Astrocyte (in vitro differentiated cells and primary cell): Measurements from ENCODE around the gene LATS2. TPM values are rescaled to one million over a fixed set of nuclear protein-coding genes. Genes with fewer than 3 reads are reported as not detected.
"Not testable (repeated sequence)": the region's sequence is repeated elsewhere in the genome, so short reads cannot be mapped to it uniquely, and the experiment has no call there.

Experiments used
- DNase-seq: peaks from one replicate; pipeline ENCODE4 v3.0.0-alpha.2; 2010; ENCODE audit warnings: low read depth
- FAIRE-seq: peaks from 2 replicates; lab custom pipeline; 2011; peaks lifted over from hg19 to GRCh38; lab: Jason Lieb, UNC
- H2AFZ ChIP-seq: 2 replicates; pipeline ENCODE4 v1.6.0; 2012; ENCODE audit warnings: low read depth, low read length, inconsistent platforms
- H3K27ac ChIP-seq: 2 replicates; pipeline ENCODE4 v1.5.1; 2011; ENCODE audit warnings: low read depth, low read length, inconsistent platforms
- H3K27me3 ChIP-seq: 2 replicates; pipeline ENCODE4 v1.6.0; 2011; ENCODE audit warnings: low read length, inconsistent platforms; ENCODE audit not compliant: insufficient read depth
- H3K36me3 ChIP-seq: 2 replicates; pipeline ENCODE4 v1.5.1; 2011; ENCODE audit warnings: low read length, inconsistent platforms; ENCODE audit not compliant: insufficient read depth
- H3K4me1 ChIP-seq: 2 replicates; pipeline ENCODE4 v1.5.1; 2011; ENCODE audit warnings: low read length, inconsistent platforms; ENCODE audit not compliant: insufficient read depth
- H3K4me2 ChIP-seq: 2 replicates; pipeline ENCODE4 v1.6.0; 2012; ENCODE audit warnings: low read length, inconsistent platforms
- H3K4me3 ChIP-seq: 2 replicates; pipeline ENCODE4 v1.5.1; 2011; ENCODE audit warnings: low read depth, mild to moderate bottlenecking, low read length, inconsistent platforms; ENCODE audit not compliant: insufficient read depth
- H3K79me2 ChIP-seq: 2 replicates; pipeline ENCODE4 v1.6.0; 2012; ENCODE audit warnings: mild to moderate bottlenecking, low read length, inconsistent platforms; ENCODE audit not compliant: insufficient read depth
- H3K9ac ChIP-seq: 2 replicates; pipeline ENCODE4 v1.6.0; 2012; ENCODE audit warnings: mild to moderate bottlenecking, low read length, inconsistent platforms
- H3K9me3 ChIP-seq: 2 replicates; pipeline ENCODE4 v1.5.1; 2012; ENCODE audit warnings: low read depth, mild to moderate bottlenecking, low read length, inconsistent platforms; ENCODE audit not compliant: insufficient read depth
- H4K20me1 ChIP-seq: 2 replicates; pipeline ENCODE4 v1.6.0; 2012; ENCODE audit warnings: low read length, inconsistent platforms; ENCODE audit not compliant: insufficient read depth
- H3K27ac Mint-ChIP-seq: one replicate; pipeline ENCODE4 v1.8.0; 2021; ENCODE audit warnings: mild to moderate bottlenecking, mixed read lengths; ENCODE audit not compliant: unreplicated experiment
- H3K27me3 Mint-ChIP-seq: one replicate; pipeline ENCODE4 v1.8.0; 2021; ENCODE audit warnings: low read depth, mixed read lengths; ENCODE audit not compliant: unreplicated experiment
- H3K36me3 Mint-ChIP-seq: one replicate; pipeline ENCODE4 v1.8.0; 2021; ENCODE audit warnings: low read depth, mixed read lengths; ENCODE audit not compliant: unreplicated experiment
- H3K4me1 Mint-ChIP-seq: one replicate; pipeline ENCODE4 v1.8.0; 2021; ENCODE audit warnings: low read depth, mixed read lengths; ENCODE audit not compliant: unreplicated experiment
- H3K4me3 Mint-ChIP-seq: one replicate; pipeline ENCODE4 v1.8.0; 2021; ENCODE audit warnings: mild to moderate bottlenecking, moderate library complexity, mixed read lengths; ENCODE audit not compliant: unreplicated experiment
- H3K9me3 Mint-ChIP-seq: one replicate; pipeline ENCODE4 v1.8.0; 2021; ENCODE audit warnings: mild to moderate bottlenecking, mixed read lengths; ENCODE audit not compliant: unreplicated experiment
- CTCF ChIP-seq: IDR thresholded peaks from 2 replicates; pipeline ENCODE4 v1.5.1; 2011; ENCODE audit warnings: low read depth, mild to moderate bottlenecking, inconsistent platforms, low read length, moderate library complexity; ENCODE audit not compliant: insufficient read depth
- EZH2 ChIP-seq: IDR thresholded peaks from 2 replicates; pipeline ENCODE4 v1.6.1; 2012; ENCODE audit warnings: mild to moderate bottlenecking, low read length, inconsistent platforms; ENCODE audit not compliant: insufficient read depth
- total RNA-seq: library from RNA; stranded (reverse); gene quantifications from 2 replicates; pipeline ENCODE4 v1.2.1, GENCODE V29; 2021

LATS2 gene
- total RNA-seq, 1 donor from 2014 or later: 46.7 TPM

- no peaks in the 10 kb centered on the region for H3K27me3 ChIP-seq
- no peak overlapping the region for H3K4me2 ChIP-seq
- no peak for DNase-seq
- peaks cover 20% of the 10 kb centered on the region for H3K4me1 ChIP-seq
- H3K79me2 ChIP-seq: peaks cover 100% of the 10 kb centered on the region
- TF ChIP-seq CTCF (no peak), EZH2 (no peak)
- no peak overlapping the region for H3K9ac ChIP-seq
- no peak overlapping the region for H3K4me3 ChIP-seq
- FAIRE-seq: no peak
- Mint-ChIP-seq H3K27ac (no peak overlapping the region), H3K9me3 (no peaks in the 10 kb centered on the region), H3K27me3 (no peaks in the 10 kb centered on the region), H3K4me3 (no peak overlapping the region), H3K36me3 (peaks cover 10% of the 10 kb centered on the region), H3K4me1 (peaks cover 35% of the 10 kb centered on the region)
- peaks cover 3% of the 10 kb centered on the region for H3K36me3 ChIP-seq
- H2AFZ ChIP-seq: no peak overlapping the region
- no peaks in the 10 kb centered on the region for H3K9me3 ChIP-seq
- H3K27ac ChIP-seq: no peak overlapping the region
- H4K20me1 ChIP-seq: peaks cover 99% of the 10 kb centered on the region
Measured at GRCh38 chr13:21051675-21052074, 9.7 kb downstream of the LATS2 start.

GRCh38 chr13:21050288-21051197, 10.8 kb downstream of the LATS2 start:
- Mint-ChIP-seq H3K4me1 (peaks cover 40% of the 10 kb centered on the region), H3K9me3 (no peaks in the 10 kb centered on the region), H3K27ac (no peak overlapping the region), H3K36me3 (peaks cover 10% of the 10 kb centered on the region), H3K27me3 (no peaks in the 10 kb centered on the region), H3K4me3 (no peak overlapping the region)
- DNase-seq: no peak
- H2AFZ ChIP-seq: no peak overlapping the region
- peaks cover 2% of the 10 kb centered on the region for H3K36me3 ChIP-seq
- peaks cover 100% of the 10 kb centered on the region for H3K79me2 ChIP-seq
- FAIRE-seq: no peak
- H3K27me3 ChIP-seq: no peaks in the 10 kb centered on the region
- H3K9ac ChIP-seq: no peak overlapping the region
- TF ChIP-seq EZH2 (no peak), CTCF (no peak)
- H4K20me1 ChIP-seq: peaks cover 97% of the 10 kb centered on the region
- H3K27ac ChIP-seq: no peak overlapping the region
- H3K4me1 ChIP-seq: peaks cover 13% of the 10 kb centered on the region
- no peaks in the 10 kb centered on the region for H3K9me3 ChIP-seq
- H3K4me3 ChIP-seq: no peak overlapping the region
- no peak overlapping the region for H3K4me2 ChIP-seq

GRCh38 chr13:21049731-21050130, 11.7 kb downstream of the LATS2 start:
- FAIRE-seq, H3K4me3 ChIP-seq, H3K27ac ChIP-seq, H3K4me2 ChIP-seq, H3K4me3 Mint-ChIP-seq, H3K27ac Mint-ChIP-seq, H3K9me3 ChIP-seq, H3K27me3 Mint-ChIP-seq, DNase-seq, H3K36me3 ChIP-seq, H3K9me3 Mint-ChIP-seq, H3K27me3 ChIP-seq, H3K4me1 ChIP-seq, H2AFZ ChIP-seq, H3K9ac ChIP-seq: not testable (repeated sequence)
- Mint-ChIP-seq H3K36me3 (peaks cover 15% of the 10 kb centered on the region), H3K4me1 (peaks cover 38% of the 10 kb centered on the region)
- Histone ChIP-seq H4K20me1 (peaks cover 97% of the 10 kb centered on the region), H3K79me2 (peaks cover 100% of the 10 kb centered on the region)
